CD4-positive, CD25-positive, alpha-beta regulatory T cell (primary cell): ENCODE measurements around the gene GIMAP6. TPM values are rescaled to one million over a fixed set of nuclear protein-coding genes. Genes with fewer than 3 reads are reported as not detected.
"Not testable (repeated sequence)": the region's sequence is repeated elsewhere in the genome, so short reads cannot be mapped to it uniquely, and the experiment has no call there.

Source experiments
- ATAC-seq, 2 donors: fragments of 150-1000 bp; cut with Tn5 transposase; one replicate each; pipeline ENCODE4 v1.10.0; 2021; ENCODE audit warnings: low read depth in 2 of 2, moderate number of reproducible peaks in 2 of 2, moderate library complexity in 1 of 2
- DNase-seq, 3 donors: peaks; one replicate each; pipeline versions ENCODE4 v3.0.0 to v3.0.0-alpha.2; 2012 to 2022; ENCODE audit warnings: mixed read lengths in 1 of 3
- H3K27ac ChIP-seq: one replicate; pipeline ENCODE4 v1.7.0; 2013; ENCODE audit warnings: mild to moderate bottlenecking, low read length; ENCODE audit not compliant: insufficient read depth, poor library complexity, severe bottlenecking
- H3K27me3 ChIP-seq: one replicate; pipeline ENCODE4 v1.7.0; 2013; ENCODE audit warnings: low read length; ENCODE audit not compliant: control insufficient read depth, insufficient read depth
- H3K36me3 ChIP-seq: one replicate; pipeline ENCODE4 v1.7.0; 2013; ENCODE audit warnings: mild to moderate bottlenecking, low read length, moderate library complexity; ENCODE audit not compliant: control insufficient read depth, insufficient read depth
- H3K4me1 ChIP-seq: 2 replicates; pipeline ENCODE4 v1.7.0; 2013; ENCODE audit warnings: mild to moderate bottlenecking, low read length; ENCODE audit not compliant: insufficient read depth, control insufficient read depth, poor library complexity, severe bottlenecking
- H3K4me3 ChIP-seq: one replicate; pipeline ENCODE4 v1.7.0; 2013; ENCODE audit warnings: low read depth, mild to moderate bottlenecking, low read length, moderate library complexity
- H3K9me3 ChIP-seq, 2 experiments: 1 replicate in 1 of 2; 2 replicates in 1 of 2; pipeline ENCODE4 v1.7.0; 2013; ENCODE audit warnings: low read length in 2 of 2, mild to moderate bottlenecking in 1 of 2, moderate library complexity in 1 of 2; ENCODE audit not compliant: control insufficient read depth in 2 of 2
- H3K27ac Mint-ChIP-seq, 3 donors: one replicate each; pipeline ENCODE4 v1.8.0; 2020 to 2022; ENCODE audit warnings: mild to moderate bottlenecking in 3 of 3, mixed read lengths in 3 of 3, moderate library complexity in 2 of 3
- H3K27me3 Mint-ChIP-seq: one replicate; pipeline ENCODE4 v1.8.0; 2022; ENCODE audit warnings: mild to moderate bottlenecking, mixed read lengths
- H3K36me3 Mint-ChIP-seq: one replicate; pipeline ENCODE4 v1.8.0; 2020; ENCODE audit warnings: mixed read lengths
- H3K4me1 Mint-ChIP-seq, 4 donors: one replicate each; pipeline ENCODE4 v1.8.0; 2020 to 2022; ENCODE audit warnings: mixed read lengths in 4 of 4, mild to moderate bottlenecking in 1 of 4
- H3K4me3 Mint-ChIP-seq, 4 donors: one replicate each; pipeline ENCODE4 v1.8.0; 2020 to 2022; ENCODE audit warnings: mild to moderate bottlenecking in 4 of 4, mixed read lengths in 4 of 4, moderate library complexity in 3 of 4
- H3K9me3 Mint-ChIP-seq, 7 donors: one replicate each; pipeline ENCODE4 v1.8.0; 2020 to 2022; ENCODE audit warnings: mixed read lengths in 7 of 7, mild to moderate bottlenecking in 3 of 7, moderate library complexity in 2 of 7
- polyA plus RNA-seq, 4 donors: library from polyadenylated mRNA; unstranded; fragments of 300-500 nt; fragmentation: Illumina TruSeq; gene quantifications; one replicate each; pipeline ENCODE4 v1.2.3, GENCODE V29; 2021
- total RNA-seq: library from RNA; stranded (reverse); gene quantifications from one replicate; pipeline ENCODE4 v1.2.3, GENCODE V29; 2022

GIMAP6 gene
- total and polyA plus RNA-seq, 5 donors from 2014 or later = 43.8 to 236 (median 134) TPM

DNA sequence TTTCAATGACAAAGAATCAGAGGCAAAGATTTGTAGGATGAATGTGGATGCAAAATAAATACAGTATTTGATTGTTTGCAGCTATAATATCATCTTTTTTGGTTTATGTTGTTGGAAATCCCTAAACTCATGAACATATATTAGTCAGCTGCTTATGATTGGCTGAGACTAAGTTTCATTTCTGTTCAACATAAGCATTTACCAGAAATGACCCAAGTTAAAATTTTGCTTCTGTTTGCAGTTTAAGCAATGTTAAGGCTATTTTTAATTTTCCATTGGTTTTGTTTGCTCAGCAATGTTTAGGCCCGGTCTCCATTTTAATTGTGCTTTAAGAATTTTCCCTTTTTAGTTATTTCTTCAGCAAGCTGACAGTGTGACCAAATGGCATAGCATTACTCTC lies 22.0 kb downstream of the GIMAP6 start:
- DNase-seq = no peak
- no peaks in the 10 kb centered on the region for H3K27me3 ChIP-seq
- no peak for ATAC-seq
- peaks cover 21% of the 10 kb centered on the region for H3K4me1 ChIP-seq
- Mint-ChIP-seq H3K36me3 (no peaks in the 10 kb centered on the region), H3K9me3 (peaks cover 0 to 9% (median 0%) of the 10 kb centered on the region in 7 donors), H3K4me3 (no peak overlapping the region), H3K27ac (peak overlapping the region in 2 of 3 donors; percentile 24 to 62), H3K4me1 (peaks cover 10 to 69% (median 50%) of the 10 kb centered on the region in 4 donors), H3K27me3 (no peaks in the 10 kb centered on the region)
- H3K4me3 ChIP-seq = no peak overlapping the region
- H3K36me3 ChIP-seq = no peaks in the 10 kb centered on the region
- H3K27ac ChIP-seq = no peak overlapping the region
- no peaks in the 10 kb centered on the region for H3K9me3 ChIP-seq

- H3K27me3 ChIP-seq, H3K4me3 ChIP-seq, H3K36me3 Mint-ChIP-seq, H3K27ac ChIP-seq, H3K27me3 Mint-ChIP-seq, H3K9me3 ChIP-seq, H3K36me3 ChIP-seq, H3K4me1 ChIP-seq: not testable (repeated sequence)
- peaks cover 1 to 21% (median 5%) of the 10 kb centered on the region in 7 donors for H3K9me3 Mint-ChIP-seq
- H3K27ac Mint-ChIP-seq = peak overlapping the region; percentile 16 to 96 (median 40)
- ATAC-seq (peak; percentile 58 to 66), DNase-seq (peak in 2 of 3 donors; percentile 36 to 65)
- H3K4me1 Mint-ChIP-seq = peaks cover 0 to 75% (median 45%) of the 10 kb centered on the region in 4 donors
- H3K4me3 Mint-ChIP-seq = peak overlapping the region; percentile 1 to 64 (median 38)
Measured at GRCh38 chr7:150603600-150603999, 28.6 kb downstream of the GIMAP6 start.

DNA sequence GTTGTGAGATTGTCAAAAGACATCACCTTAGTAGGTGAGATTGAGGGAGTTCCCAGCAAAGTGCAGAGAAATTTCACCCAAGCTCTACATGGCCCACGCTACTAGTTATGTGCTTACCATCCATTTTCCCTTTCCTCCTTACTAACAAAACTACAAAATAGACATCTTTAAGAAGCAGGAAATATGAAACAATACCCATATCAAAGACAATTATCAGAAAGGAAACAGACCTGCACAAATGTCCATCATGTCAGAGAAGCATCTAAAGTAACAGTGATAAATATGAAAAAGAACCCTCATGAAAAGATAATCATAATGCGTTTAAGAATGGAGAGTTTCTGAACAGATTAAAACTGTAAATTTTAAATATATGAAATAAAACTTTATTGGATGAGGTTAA lies 36.8 kb downstream of the GIMAP6 start:
- Histone ChIP-seq H3K4me1 (peaks cover 8% of the 10 kb centered on the region), H3K27me3 (no peaks in the 10 kb centered on the region), H3K4me3 (peak overlapping the region; percentile 26), H3K27ac (no peak overlapping the region), H3K9me3 (peaks cover 9 to 16% of the 10 kb centered on the region in 2 experiments), H3K36me3 (no peaks in the 10 kb centered on the region)
- no peak for DNase-seq
- ATAC-seq = no peak
- Mint-ChIP-seq H3K4me1 (peaks cover 18 to 72% (median 45%) of the 10 kb centered on the region in 4 donors), H3K36me3 (peaks cover 11% of the 10 kb centered on the region), H3K9me3 (peaks cover 3 to 50% (median 16%) of the 10 kb centered on the region in 7 donors), H3K27me3 (peaks cover 12% of the 10 kb centered on the region), H3K27ac (peak overlapping the region in 2 of 3 donors; percentile 44 to 62), H3K4me3 (peak overlapping the region in 3 of 4 donors; percentile 13 to 48 (median 29))

DNA sequence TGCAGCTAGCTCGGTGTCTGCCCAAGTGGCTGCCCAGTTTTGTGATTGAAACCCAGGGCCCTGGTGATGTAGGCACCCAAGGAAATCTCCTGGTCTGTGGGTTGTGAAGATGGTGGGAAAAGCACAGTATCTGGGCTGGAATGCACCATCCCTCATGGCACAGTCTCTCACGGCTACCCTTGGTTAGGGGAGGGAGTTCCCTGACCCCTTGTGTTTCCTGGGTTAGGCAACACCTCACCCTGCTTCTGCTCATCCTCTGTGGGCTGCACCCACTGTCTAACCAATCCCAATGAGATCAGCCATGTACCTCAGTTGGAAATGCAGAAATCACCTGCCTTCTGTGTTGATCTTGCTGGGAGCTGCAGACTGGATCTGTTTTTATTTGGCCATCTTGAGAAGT lies 37.4 kb downstream of the GIMAP6 start:
- peaks cover 8% of the 10 kb centered on the region for H3K4me1 ChIP-seq
- ATAC-seq (no peak), DNase-seq (no peak)
- peak overlapping the region; percentile 26 for H3K4me3 ChIP-seq
- Mint-ChIP-seq H3K27ac (peak overlapping the region in 1 of 3 donors; percentile 44), H3K27me3 (peaks cover 9% of the 10 kb centered on the region), H3K9me3 (peaks cover 6 to 47% (median 16%) of the 10 kb centered on the region in 7 donors), H3K4me3 (peak overlapping the region in 1 of 4 donors; percentile 29), H3K4me1 (peaks cover 21 to 71% (median 47%) of the 10 kb centered on the region in 4 donors), H3K36me3 (peaks cover 11% of the 10 kb centered on the region)
- H3K9me3 ChIP-seq = peaks cover 9 to 16% of the 10 kb centered on the region in 2 experiments
- H3K36me3 ChIP-seq = no peaks in the 10 kb centered on the region
- no peaks in the 10 kb centered on the region for H3K27me3 ChIP-seq
- no peak overlapping the region for H3K27ac ChIP-seq

DNA sequence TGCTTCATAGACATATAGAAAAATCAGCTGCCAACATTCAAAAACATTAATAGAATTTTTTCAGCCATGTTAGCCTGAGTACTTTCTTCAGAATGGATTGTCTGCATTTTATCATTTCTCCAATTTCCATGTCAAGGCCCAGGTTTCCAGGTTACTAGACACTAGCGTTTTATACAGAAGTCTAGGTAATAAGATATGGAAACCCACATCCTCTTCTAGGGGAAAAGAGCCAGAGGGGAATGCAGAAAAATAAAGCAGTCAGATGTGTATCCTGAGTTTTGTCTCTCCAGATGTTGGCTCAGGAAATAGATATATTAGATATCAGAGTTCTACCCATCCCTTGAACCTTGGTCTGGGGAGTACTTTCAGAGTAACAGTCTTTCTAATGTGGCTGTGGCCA lies 44.6 kb downstream of the GIMAP6 start:
- Mint-ChIP-seq H3K9me3 (peaks cover 6 to 46% (median 24%) of the 10 kb centered on the region in 7 donors), H3K4me1 (peaks cover 14 to 81% (median 43%) of the 10 kb centered on the region in 4 donors), H3K27me3 (no peaks in the 10 kb centered on the region), H3K36me3 (peaks cover 12% of the 10 kb centered on the region), H3K27ac (peak overlapping the region in 1 of 3 donors; percentile 64), H3K4me3 (no peak overlapping the region)
- H3K27ac ChIP-seq = no peak overlapping the region
- no peak for DNase-seq
- no peak overlapping the region for H3K4me3 ChIP-seq
- H3K36me3 ChIP-seq = no peaks in the 10 kb centered on the region
- peaks cover 21% of the 10 kb centered on the region for H3K4me1 ChIP-seq
- ATAC-seq = no peak
- H3K27me3 ChIP-seq = no peaks in the 10 kb centered on the region
- H3K9me3 ChIP-seq = peaks cover 2 to 6% of the 10 kb centered on the region in 2 experiments

GRCh38 chr7:150586785-150587152 lies 45.4 kb downstream of the GIMAP6 start:
- Histone ChIP-seq H3K4me3 (peak overlapping the region; percentile 22), H3K27me3 (no peaks in the 10 kb centered on the region), H3K9me3 (peaks cover 6 to 7% of the 10 kb centered on the region in 2 experiments), H3K27ac (peak overlapping the region; percentile 36), H3K36me3 (no peaks in the 10 kb centered on the region), H3K4me1 (peaks cover 21% of the 10 kb centered on the region)
- H3K4me1 Mint-ChIP-seq = peaks cover 14 to 75% (median 44%) of the 10 kb centered on the region in 4 donors
- DNase-seq (no peak), ATAC-seq (peak; percentile 31 to 35)
- peaks cover 5 to 46% (median 21%) of the 10 kb centered on the region in 7 donors for H3K9me3 Mint-ChIP-seq
- H3K36me3 Mint-ChIP-seq = peaks cover 12% of the 10 kb centered on the region
- H3K4me3 Mint-ChIP-seq = peak overlapping the region in 3 of 4 donors; percentile 10 to 62 (median 61)
- H3K27ac Mint-ChIP-seq = peak overlapping the region; percentile 31 to 91 (median 64)
- no peaks in the 10 kb centered on the region for H3K27me3 Mint-ChIP-seq

GRCh38 chr7:150586068-150586784 lies 46.0 kb downstream of the GIMAP6 start:
- no peaks in the 10 kb centered on the region for H3K27me3 ChIP-seq
- peak overlapping the region; percentile 36 for H3K27ac ChIP-seq
- peak overlapping the region; percentile 31 to 91 (median 72) for H3K27ac Mint-ChIP-seq
- H3K9me3 Mint-ChIP-seq = peaks cover 3 to 46% (median 16%) of the 10 kb centered on the region in 7 donors
- H3K36me3 ChIP-seq = no peaks in the 10 kb centered on the region
- no peak overlapping the region for H3K4me3 ChIP-seq
- no peak for DNase-seq
- peaks cover 14 to 70% (median 42%) of the 10 kb centered on the region in 4 donors for H3K4me1 Mint-ChIP-seq
- H3K4me1 ChIP-seq = peaks cover 21% of the 10 kb centered on the region
- H3K4me3 Mint-ChIP-seq = peak overlapping the region in 2 of 4 donors; percentile 4 to 61
- peaks cover 11 to 12% of the 10 kb centered on the region in 2 experiments for H3K9me3 ChIP-seq
- H3K36me3 Mint-ChIP-seq = peaks cover 12% of the 10 kb centered on the region
- no peaks in the 10 kb centered on the region for H3K27me3 Mint-ChIP-seq
- ATAC-seq = peak; percentile 52 to 62
